GM13977 (cell line): ENCODE results near the gene NXPE4.
"Not testable (repeated sequence)": the region's sequence is repeated elsewhere in the genome, so short reads cannot be mapped to it uniquely, and the experiment has no call there.

ENCODE experiments used
- DNase-seq: peaks from one replicate; pipeline ENCODE4 v3.0.0; 2012; ENCODE audit warnings: low spot score
- in situ Hi-C: fragments of 300-500 bp; cut with MboI; formaldehyde crosslinking; loops from one replicate; pipeline ENCODE4 v1.12.0; 2022; ENCODE audit warnings: low sequenced_read_pairs, low pct_unique_long_range_greater_than_20kb, mixed read lengths, inconsistent platforms; ENCODE audit not compliant: unreplicated experiment
- TF ChIP-seq, protein P1 (sequence below): IDR thresholded peaks from 2 replicates; pipeline ENCODE4 v1.5.1; 2012; ENCODE audit warnings: mild to moderate bottlenecking, control low read depth; ENCODE audit not compliant: insufficient read depth; ENCODE audit errors: extremely low read depth, missing control alignments

The NXPE4 gene

DNA sequence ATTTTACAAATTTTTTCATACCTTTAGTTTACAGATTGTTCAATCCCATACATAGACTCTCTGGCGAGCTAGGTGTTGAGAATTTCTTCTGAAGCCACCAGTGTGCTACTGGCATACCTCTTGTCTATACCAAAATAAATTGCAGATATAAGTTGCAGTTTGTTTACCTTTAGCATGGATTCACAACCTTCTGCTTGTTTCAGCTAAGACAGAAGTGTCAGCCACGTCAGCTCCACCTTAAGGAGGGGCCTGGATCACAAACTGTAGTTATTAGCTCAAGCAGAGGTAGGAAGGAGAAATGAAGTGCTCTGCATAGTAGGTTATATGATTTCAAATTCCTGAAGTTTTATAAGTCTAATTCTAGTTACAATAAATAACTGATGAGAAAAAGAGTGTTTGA lies at the start of gene NXPE4:
NXPE4 (minus strand) TSS at position 216 of the 400 bp plus-strand sequence. CDS start 1,027 bp downstream, outside the sequence.
- in situ Hi-C loops: loop anchor here (25.0 kb wide), 1 partner anchor 258 kb away; no protein-coding TSS in a partner anchor
- TF ChIP-seq, protein P1, sequence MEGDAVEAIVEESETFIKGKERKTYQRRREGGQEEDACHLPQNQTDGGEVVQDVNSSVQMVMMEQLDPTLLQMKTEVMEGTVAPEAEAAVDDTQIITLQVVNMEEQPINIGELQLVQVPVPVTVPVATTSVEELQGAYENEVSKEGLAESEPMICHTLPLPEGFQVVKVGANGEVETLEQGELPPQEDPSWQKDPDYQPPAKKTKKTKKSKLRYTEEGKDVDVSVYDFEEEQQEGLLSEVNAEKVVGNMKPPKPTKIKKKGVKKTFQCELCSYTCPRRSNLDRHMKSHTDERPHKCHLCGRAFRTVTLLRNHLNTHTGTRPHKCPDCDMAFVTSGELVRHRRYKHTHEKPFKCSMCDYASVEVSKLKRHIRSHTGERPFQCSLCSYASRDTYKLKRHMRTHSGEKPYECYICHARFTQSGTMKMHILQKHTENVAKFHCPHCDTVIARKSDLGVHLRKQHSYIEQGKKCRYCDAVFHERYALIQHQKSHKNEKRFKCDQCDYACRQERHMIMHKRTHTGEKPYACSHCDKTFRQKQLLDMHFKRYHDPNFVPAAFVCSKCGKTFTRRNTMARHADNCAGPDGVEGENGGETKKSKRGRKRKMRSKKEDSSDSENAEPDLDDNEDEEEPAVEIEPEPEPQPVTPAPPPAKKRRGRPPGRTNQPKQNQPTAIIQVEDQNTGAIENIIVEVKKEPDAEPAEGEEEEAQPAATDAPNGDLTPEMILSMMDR: no peak
- DNase-seq: no peak

DNA sequence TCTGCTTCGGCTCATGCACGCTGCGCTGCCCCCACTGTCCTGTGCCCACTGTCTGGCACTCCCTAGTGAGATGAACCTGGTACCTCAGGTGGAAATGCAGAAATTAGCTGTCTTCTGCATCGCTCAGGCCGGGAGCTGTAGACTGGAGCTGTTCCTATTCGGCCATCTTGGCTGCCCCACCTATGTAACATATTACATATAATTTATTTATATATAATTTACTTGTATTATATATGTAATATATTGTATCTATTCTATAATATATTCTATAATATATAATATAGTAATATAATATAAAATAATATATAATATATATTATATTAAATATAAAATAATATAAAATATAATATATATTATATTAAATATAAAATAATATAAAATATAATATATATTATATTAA lies 43.9 kb upstream of the NXPE4 start:
- in situ Hi-C loops, DNase-seq: not testable (repeated sequence)

DNA sequence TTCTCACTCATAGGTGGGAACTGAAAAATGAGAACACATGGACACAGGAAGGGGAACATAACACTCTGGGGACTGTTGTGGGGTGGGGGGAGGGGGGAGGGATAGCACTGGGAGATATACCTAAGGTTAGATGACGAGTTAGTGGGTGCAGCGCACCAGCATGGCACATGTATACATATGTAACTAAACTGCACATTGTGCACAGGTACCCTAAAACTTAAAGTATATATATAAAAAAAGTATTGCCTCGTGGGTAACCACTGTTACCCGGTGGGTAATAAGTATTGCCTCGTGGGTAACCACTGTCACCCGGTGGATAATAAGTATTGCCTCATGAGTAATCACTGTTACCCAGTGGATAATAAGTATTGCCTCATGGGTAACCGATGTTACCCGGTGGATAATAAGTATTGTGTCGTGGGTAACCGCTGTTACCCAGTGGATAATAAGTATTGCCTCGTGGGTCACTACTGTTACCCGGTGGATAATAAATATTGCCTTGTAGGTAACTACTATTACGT lies 35.9 kb upstream of the NXPE4 start:
- in situ Hi-C loops, DNase-seq: not testable (repeated sequence)

DNA sequence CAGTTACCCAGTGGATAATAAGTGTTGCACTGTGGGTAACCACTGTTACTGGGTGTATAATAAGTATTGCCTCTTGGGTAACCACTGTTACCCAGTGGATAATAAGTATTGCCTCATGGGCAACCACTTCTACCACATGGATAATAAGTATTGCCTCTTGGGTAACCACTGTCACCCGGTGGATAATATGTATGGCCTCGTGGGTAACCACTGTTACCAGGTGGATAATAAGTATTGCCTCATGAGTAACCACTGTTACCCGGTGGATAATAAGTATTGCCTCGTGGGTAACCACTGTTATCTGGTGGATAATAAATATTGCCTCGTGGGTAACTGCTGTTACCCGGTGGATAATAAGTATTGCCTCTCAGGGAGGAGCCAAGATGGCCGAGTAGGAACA lies 29.7 kb upstream of the NXPE4 start:
- TF ChIP-seq, protein P1: no peak
- in situ Hi-C loops: no loop called here
- no peak for DNase-seq

DNA sequence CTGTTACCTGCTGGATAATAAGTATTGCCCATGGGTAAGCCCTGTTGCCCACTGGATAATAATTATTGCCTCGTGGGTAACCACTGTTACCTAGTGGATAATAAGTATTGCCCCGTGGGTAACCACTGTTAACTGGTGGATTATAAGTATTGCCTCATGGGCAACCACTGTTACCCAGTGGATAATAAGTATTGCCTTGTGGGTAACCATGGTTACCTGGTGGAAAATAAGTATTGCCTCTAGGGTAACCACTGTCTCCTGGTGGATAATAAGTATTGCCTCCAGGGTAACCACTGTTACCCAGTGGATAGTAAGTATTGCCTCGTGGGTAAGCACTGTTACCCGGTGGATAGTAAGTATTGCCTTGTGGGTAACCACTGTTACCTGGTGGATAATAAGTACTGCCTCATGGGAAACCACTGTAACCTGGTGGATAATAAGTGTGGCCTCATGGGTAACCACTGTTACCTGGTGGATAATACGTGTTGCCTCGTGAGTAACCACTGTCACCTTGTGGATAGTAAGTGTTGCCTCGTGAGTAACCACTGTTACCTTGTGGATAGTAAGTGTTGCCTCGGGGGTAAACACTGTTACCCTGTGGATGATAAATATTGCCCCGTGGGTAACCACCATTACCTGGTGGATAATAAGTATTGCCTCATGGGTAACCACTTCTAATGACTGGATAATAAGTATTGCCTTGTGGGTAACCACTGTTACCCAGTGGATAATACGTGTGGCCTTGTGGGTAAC lies 29.0 kb upstream of the NXPE4 start:
- no peak for DNase-seq
- in situ Hi-C loops: no loop called here
- TF ChIP-seq, protein P1: no peak

DNA sequence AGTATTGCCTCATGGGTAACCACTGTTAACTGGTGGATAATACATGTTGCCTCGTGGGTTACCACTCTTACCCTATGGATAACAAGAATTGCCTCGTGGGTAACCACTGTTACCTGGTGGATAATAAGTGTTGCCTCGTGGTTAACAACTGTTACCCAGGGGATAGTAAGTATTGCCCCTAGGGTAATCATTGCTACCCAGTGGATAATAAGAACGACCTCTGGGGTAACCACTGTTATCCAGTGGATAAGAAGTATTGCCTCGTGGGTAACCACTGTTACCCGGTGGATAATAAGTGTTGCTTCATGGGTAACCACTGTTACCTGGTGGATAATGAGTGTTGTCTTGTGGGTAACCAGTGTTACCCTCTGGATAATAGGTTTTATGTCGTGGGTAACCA lies 28.1 kb upstream of the NXPE4 start:
- TF ChIP-seq, protein P1: no peak
- DNase-seq: no peak
- in situ Hi-C loops: no loop called here

DNA sequence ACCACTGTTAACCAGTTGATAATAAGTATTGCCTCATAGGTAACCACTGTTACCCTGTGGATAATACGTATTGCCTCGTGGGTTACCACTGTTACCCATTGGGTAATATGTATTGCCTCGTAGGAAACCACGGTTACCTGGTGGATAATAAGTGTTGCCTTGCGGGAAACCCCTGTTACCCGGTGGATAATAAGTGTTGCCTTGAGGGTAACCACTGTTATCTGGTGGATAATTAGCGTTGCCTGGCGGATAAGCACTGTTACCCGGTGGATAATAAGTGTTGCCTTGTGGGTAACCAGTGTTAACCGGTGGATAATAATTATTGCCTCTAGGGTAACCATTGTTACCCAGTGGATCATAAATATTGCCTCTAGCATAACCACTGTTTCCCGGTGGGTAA lies 27.3 kb upstream of the NXPE4 start:
- TF ChIP-seq, protein P1: no peak
- no peak for DNase-seq
- in situ Hi-C loops: no loop called here
